ENCODE measurements around the gene DNMBP. TPM values are rescaled to one million over a fixed set of nuclear protein-coding genes. Genes with fewer than 3 reads are reported as not detected.
"Not testable (repeated sequence)": the region's sequence is repeated elsewhere in the genome, so short reads cannot be mapped to it uniquely, and the experiment has no call there.

Gene DNMBP
- total RNA-seq, 1 donor from 2014 or later: 5.0 TPM

- Histone ChIP-seq H3K27me3 (ENCODE audit: control insufficient read depth, insufficient read depth, low read length) (no peaks in the 10 kb centered on the region), H3K4me3 (ENCODE audit: low read depth, low read length) (no peak overlapping the region), H3K36me3 (ENCODE audit: control insufficient read depth, insufficient read depth, low read length) (no peaks in the 10 kb centered on the region)
- peak; percentile 92 for DNase-seq (ENCODE audit: low read depth)
- peak; percentile 81 for TF ChIP-seq CTCF (IDR thresholded peaks at IDR 0.05; ENCODE audit: insufficient read depth, low read length, severe bottlenecking)
- no peak for FAIRE-seq
Observed at GRCh38 chr10:99845837-99846382, 163.8 kb downstream of the DNMBP start.

- FAIRE-seq (no peak), DNase-seq (ENCODE audit: low read depth) (no peak)
- Histone ChIP-seq H3K4me3 (ENCODE audit: low read depth, low read length) (no peak overlapping the region), H3K27me3 (ENCODE audit: control insufficient read depth, insufficient read depth, low read length) (no peaks in the 10 kb centered on the region), H3K36me3 (ENCODE audit: control insufficient read depth, insufficient read depth, low read length) (no peaks in the 10 kb centered on the region)
- TF ChIP-seq CTCF (IDR thresholded peaks at IDR 0.05; ENCODE audit: insufficient read depth, low read length, severe bottlenecking): no peak
Observed at GRCh38 chr10:99844433-99844955, 165.3 kb downstream of the DNMBP start.

- Histone ChIP-seq H3K27me3 (ENCODE audit: control insufficient read depth, insufficient read depth, low read length) (no peaks in the 10 kb centered on the region), H3K36me3 (ENCODE audit: control insufficient read depth, insufficient read depth, low read length) (no peaks in the 10 kb centered on the region), H3K4me3 (ENCODE audit: low read depth, low read length) (no peak overlapping the region)
- DNase-seq (ENCODE audit: low read depth): no peak
- no peak for TF ChIP-seq CTCF (IDR thresholded peaks at IDR 0.05; ENCODE audit: insufficient read depth, low read length, severe bottlenecking)
- FAIRE-seq: no peak
Observed at GRCh38 chr10:99843310-99843709, 166.4 kb downstream of the DNMBP start.

- Histone ChIP-seq H3K27me3 (ENCODE audit: control insufficient read depth, insufficient read depth, low read length) (no peaks in the 10 kb centered on the region), H3K36me3 (ENCODE audit: control insufficient read depth, insufficient read depth, low read length) (no peaks in the 10 kb centered on the region), H3K4me3 (ENCODE audit: low read depth, low read length) (no peak overlapping the region)
- FAIRE-seq (no peak), DNase-seq (ENCODE audit: low read depth) (no peak)
- no peak for TF ChIP-seq CTCF (IDR thresholded peaks at IDR 0.05; ENCODE audit: insufficient read depth, low read length, severe bottlenecking)
Observed at GRCh38 chr10:99841746-99842145, 168.0 kb downstream of the DNMBP start.

- FAIRE-seq; H3K4me3 ChIP-seq (ENCODE audit: low read depth, low read length); H3K36me3 ChIP-seq (ENCODE audit: control insufficient read depth, insufficient read depth, low read length): not testable (repeated sequence)
Observed at GRCh38 chr10:99840859-99841258, 168.9 kb downstream of the DNMBP start.

GRCh38 chr10:99836711-99837110, 173.0 kb downstream of the DNMBP start:
- no peak for TF ChIP-seq CTCF (IDR thresholded peaks at IDR 0.05; ENCODE audit: insufficient read depth, low read length, severe bottlenecking)
- Histone ChIP-seq H3K4me3 (ENCODE audit: low read depth, low read length) (no peak overlapping the region), H3K36me3 (ENCODE audit: control insufficient read depth, insufficient read depth, low read length) (no peaks in the 10 kb centered on the region), H3K27me3 (ENCODE audit: control insufficient read depth, insufficient read depth, low read length) (no peaks in the 10 kb centered on the region)
- no peak for FAIRE-seq
- DNase-seq (ENCODE audit: low read depth): no peak

More at GRCh38 chr10:99840859-99841258, 168.9 kb downstream of the DNMBP start:
- DNase-seq (ENCODE audit: low read depth); H3K27me3 ChIP-seq (ENCODE audit: control insufficient read depth, insufficient read depth, low read length): not testable (repeated sequence)

All from bronchial epithelial cell (primary cell).